Endothelial cell of umbilical vein (primary cell): ENCODE data around the gene ACTR2. TPM values are rescaled to one million over a fixed set of nuclear protein-coding genes. Genes with fewer than 3 reads are reported as not detected.

Experiments
- BruUV-seq: library from RNA; stranded (reverse); fragments of 400-500 nt; replicated peaks from 2 replicates; lab custom pipeline; 2021; lab: Mats Ljungman, UMichigan
- CTCF ChIA-PET: fragments of 300-600, 350-600 bp; sonication (Branson Sonifier 250); formaldehyde crosslinking; loops from one replicate; lab custom pipeline; 2021; ENCODE audit warnings: antibody characterized with exemption, inconsistent platforms; lab: Charles Lee
- POLR2A ChIA-PET: fragments of 300-600, 350-600 bp; sonication (Branson Sonifier 250); formaldehyde crosslinking; loops from one replicate; lab custom pipeline; 2021; ENCODE audit warnings: antibody characterized with exemption, inconsistent platforms; lab: Charles Lee
- DNase-seq: peaks from one replicate; pipeline ENCODE4 v3.0.0-alpha.2; 2011; ENCODE audit warnings: low read depth, low spot score
- FAIRE-seq: peaks from 2 replicates; lab custom pipeline; 2011; peaks lifted over from hg19 to GRCh38; lab: Jason Lieb, UNC
- H2AFZ ChIP-seq: 2 replicates; pipeline ENCODE4 v1.6.0; 2012; ENCODE audit warnings: low read depth, low read length, control low read depth, inconsistent platforms
- H3K27ac ChIP-seq: 2 replicates; pipeline ENCODE4 v1.5.1; 2011; ENCODE audit warnings: low read depth, mild to moderate bottlenecking, control low read depth, low read length, moderate library complexity; ENCODE audit not compliant: insufficient read depth
- H3K27me3 ChIP-seq, 2 experiments: 2 replicates each; pipeline versions ENCODE4 v1.6.0 to v1.6.1; 2011; ENCODE audit warnings: low read length in 2 of 2, mixed read lengths in 1 of 2; ENCODE audit not compliant: control insufficient read depth in 2 of 2, insufficient read depth in 2 of 2
- H3K36me3 ChIP-seq, 2 experiments: 2 replicates in 1 of 2; 3 replicates in 1 of 2; pipeline ENCODE4 v1.5.1; 2011; ENCODE audit warnings: low read length in 2 of 2, mild to moderate bottlenecking in 1 of 2, moderate library complexity in 1 of 2; ENCODE audit not compliant: control insufficient read depth in 2 of 2, insufficient read depth in 2 of 2; ENCODE audit errors: extremely low read depth in 1 of 2
- H3K4me1 ChIP-seq: 3 replicates; pipeline ENCODE4 v1.5.1; 2011; ENCODE audit warnings: mild to moderate bottlenecking, low read length; ENCODE audit not compliant: control insufficient read depth, insufficient read depth; ENCODE audit errors: extremely low read depth
- H3K4me2 ChIP-seq: 2 replicates; pipeline ENCODE4 v1.6.1; 2011; ENCODE audit warnings: low read length, control low read depth, mixed read lengths; ENCODE audit not compliant: insufficient read depth
- H3K4me3 ChIP-seq, 3 experiments: fragments of 200-600 bp in 1 of 3; sonication (generic), shearing (Covaris generic) in 1 of 3; replicated peaks in 1 of 3; 2 replicates each; pipeline ENCODE4 v1.5.1; 2011 to 2016; ENCODE audit warnings: control low read depth in 3 of 3, low read length in 3 of 3, mild to moderate bottlenecking in 2 of 3, inconsistent platforms in 1 of 3, low read depth in 1 of 3, moderate library complexity in 1 of 3; ENCODE audit not compliant: insufficient read depth in 1 of 3
- H3K79me2 ChIP-seq: 2 replicates; pipeline ENCODE4 v1.6.0; 2012; ENCODE audit warnings: low read length, inconsistent platforms; ENCODE audit not compliant: control insufficient read depth, insufficient read depth
- H3K9ac ChIP-seq: replicated peaks from 2 replicates; pipeline ENCODE3; 2011; ENCODE audit warnings: low read length, control low read depth; ENCODE audit not compliant: insufficient read depth; ENCODE audit errors: extremely low read depth
- H3K9me1 ChIP-seq: replicated peaks from 3 replicates; pipeline ENCODE4 v1.6.0; 2011; ENCODE audit warnings: mild to moderate bottlenecking, low read length; ENCODE audit not compliant: control insufficient read depth, insufficient read depth; ENCODE audit errors: extremely low read depth
- H3K9me3 ChIP-seq: replicated peaks from 2 replicates; pipeline ENCODE4 v1.5.1; 2012; ENCODE audit warnings: low read length, inconsistent platforms; ENCODE audit not compliant: control insufficient read depth, insufficient read depth
- H4K20me1 ChIP-seq: replicated peaks from 2 replicates; pipeline ENCODE3; 2011; ENCODE audit warnings: mild to moderate bottlenecking, low read length; ENCODE audit not compliant: control insufficient read depth, insufficient read depth; ENCODE audit errors: extremely low read depth
- CTCF ChIP-seq, 2 donors: IDR thresholded peaks; 1 replicate in 1 of 2; 2 replicates in 1 of 2; pipeline ENCODE4 v1.5.1; 2011; ENCODE audit warnings: low read length in 2 of 2, mild to moderate bottlenecking in 2 of 2, moderate library complexity in 2 of 2, control low read depth in 1 of 2, inconsistent platforms in 1 of 2, low read depth in 1 of 2; ENCODE audit not compliant: insufficient read depth in 1 of 2; ENCODE audit errors: extremely low read depth in 1 of 2
- EZH2 ChIP-seq: IDR thresholded peaks from 2 replicates; pipeline ENCODE4 v1.6.1; 2012; ENCODE audit warnings: borderline replicate concordance, low read depth, mild to moderate bottlenecking, moderate library complexity, low read length, inconsistent platforms; ENCODE audit not compliant: severe bottlenecking
- FOS ChIP-seq: IDR thresholded peaks from 2 replicates; pipeline ENCODE4 v1.6.1; 2011; ENCODE audit warnings: mild to moderate bottlenecking, low read length, moderate library complexity, borderline replicate concordance; ENCODE audit not compliant: insufficient read depth
- GATA2 ChIP-seq: IDR thresholded peaks from 2 replicates; pipeline ENCODE4 v1.7.0; 2011; ENCODE audit warnings: low read depth, mild to moderate bottlenecking, moderate library complexity, mixed read lengths, low read length; ENCODE audit not compliant: insufficient read length, insufficient read depth
- JUN ChIP-seq: IDR thresholded peaks from 2 replicates; pipeline ENCODE4 v1.6.1; 2011; ENCODE audit warnings: borderline replicate concordance, low read depth; ENCODE audit not compliant: insufficient read length, insufficient read depth
- MAX ChIP-seq: IDR thresholded peaks from 2 replicates; pipeline ENCODE4 v1.6.1; 2011; ENCODE audit not compliant: insufficient read depth, insufficient read length
- MYC ChIP-seq: IDR thresholded peaks from one replicate; pipeline ENCODE4 v1.6.1; 2011; ENCODE audit warnings: mild to moderate bottlenecking, low read depth, low read length
- POLR2A ChIP-seq: IDR thresholded peaks from 2 replicates; pipeline ENCODE4 v1.6.1; 2012; ENCODE audit warnings: low read depth, mild to moderate bottlenecking, control low read depth, low read length
- POLR2AphosphoS5 ChIP-seq: IDR thresholded peaks from 2 replicates; pipeline ENCODE4 v1.6.1; 2012; ENCODE audit warnings: low read depth, mild to moderate bottlenecking, control low read depth, low read length, moderate library complexity; ENCODE audit not compliant: insufficient read depth
- dilution Hi-C: fragments of 300-500 bp; cut with MboI; formaldehyde crosslinking; loops from one replicate; pipeline ENCODE4 v1.15.0; 2019; ENCODE audit warnings: low sequenced_read_pairs; ENCODE audit not compliant: extremely low pct_ligation_motif_present
- intact Hi-C: fragments of 100-400 bp; cut with micrococcal nuclease; formaldehyde crosslinking; loops from one replicate; pipeline ENCODE4 v1.10.0; 2022
- polyA plus RNA-seq, 4 experiments: library from polyadenylated mRNA; depleted of rRNA in 3 of 4; stranded (reverse) in 3 of 4; unstranded in 1 of 4; fragments of >200 nt; gene quantifications; 2 replicates each; pipeline versions ENCODE4 v1.2.1 to v1.2.3, GENCODE V29; 2011 to 2012; ENCODE audit warnings: missing spikeins in 1 of 4
- total RNA-seq: library from RNA; stranded (reverse); gene quantifications from 2 replicates; pipeline ENCODE4 v1.2.3, GENCODE V29; 2021

ACTR2 gene
- total and polyA plus RNA-seq, 2 donors (not counting 3 experiments of a cell fraction or from before 2014, with no cell fraction given): 48.7 to 287 TPM

- ChIA-PET CTCF (interaction anchor here (0.8 to 3.5 kb wide), 8 partner anchors 8 to 299 kb away, joined by 3 to 20 read pairs (median 4); no protein-coding TSS in a partner anchor), POLR2A (no interaction called here)
- H3K27me3 ChIP-seq: no peaks in the 10 kb centered on the region
- dilution Hi-C loops: no loop called here
- FAIRE-seq (no peak), DNase-seq (peak; percentile 37)
- H3K4me1 ChIP-seq: peaks cover 16% of the 10 kb centered on the region
- H3K36me3 ChIP-seq: peaks cover 2 to 4% of the 10 kb centered on the region in 2 experiments
- H3K9me3 ChIP-seq: no peaks in the 10 kb centered on the region
- no peak overlapping the region for H3K27ac ChIP-seq
- H2AFZ ChIP-seq: no peak overlapping the region
- H3K9ac ChIP-seq: no peak overlapping the region
- no TSS peak for BruUV-seq
- TF ChIP-seq MAX (no peak), JUN (no peak), GATA2 (no peak), CTCF (IDR thresholded peaks at IDR 0.05; ENCODE audit: extremely low read depth in 1 of 2, insufficient read depth in 1 of 2, low read depth in 1 of 2, low read length in 2 of 2) (no peak), POLR2AphosphoS5 (no peak), MYC (no peak), FOS (no peak), POLR2A (no peak), EZH2 (no peak)
- H4K20me1 ChIP-seq: no peaks in the 10 kb centered on the region
- intact Hi-C loops: loop anchor here (1.0 to 5.0 kb wide), 3 partner anchors 10 to 277 kb away; no protein-coding TSS in a partner anchor
- H3K4me2 ChIP-seq: no peak overlapping the region
- no peaks in the 10 kb centered on the region for H3K79me2 ChIP-seq
- no peak overlapping the region for H3K4me3 ChIP-seq
- H3K9me1 ChIP-seq: no peaks in the 10 kb centered on the region
These were observed 47.7 kb downstream of the ACTR2 start for GRCh38 chr2:65275141-65275915.
